GM18951 (cell line): Measurements from ENCODE around the gene ODAD4.

ENCODE experiments used
- POLR2A ChIP-seq: IDR thresholded peaks from 4 replicates; pipeline ENCODE4 v1.6.1; 2011; ENCODE audit warnings: mild to moderate bottlenecking; ENCODE audit not compliant: insufficient read length, insufficient read depth; ENCODE audit errors: extremely low read depth
- in situ Hi-C: fragments of 300-500 bp; cut with MboI; formaldehyde crosslinking; loops from one replicate; pipeline ENCODE4 v1.12.0; 2022; ENCODE audit warnings: low sequenced_read_pairs, mixed read lengths, inconsistent platforms; ENCODE audit not compliant: unreplicated experiment

Gene ODAD4

GRCh38 chr17:41962111-41962510 lies 31.7 kb downstream of the ODAD4 start:
- in situ Hi-C loops = loop anchor here (10.0 kb wide), 2 partner anchors 153 to 443 kb away; partner anchors contain the start of gene DHX58
- TF ChIP-seq POLR2A = no peak

GRCh38 chr17:41962768-41963434 lies 32.5 kb downstream of the ODAD4 start:
- no peak for TF ChIP-seq POLR2A
- in situ Hi-C loops = loop anchor here (10.0 kb wide), 2 partner anchors 152 to 442 kb away; partner anchors contain the start of gene DHX58

GRCh38 chr17:41965694-41966462 lies 35.5 kb downstream of the ODAD4 start:
- TF ChIP-seq POLR2A = peak; percentile 32
- in situ Hi-C loops = loop anchor here (10.0 kb wide), 2 partner anchors 149 to 439 kb away; partner anchors contain the start of gene DHX58

GRCh38 chr17:41966463-41967140 lies 36.2 kb downstream of the ODAD4 start, which contains the start of gene CNP:
Gene CNP (plus strand): TSS chr17:41966795. CDS start chr17:41966885, 90 bp downstream.
- in situ Hi-C loops = loop anchor here (10.0 kb wide), 2 partner anchors 148 to 438 kb away; partner anchors contain the start of gene DHX58
- peak; percentile 93 for TF ChIP-seq POLR2A

- in situ Hi-C loops = loop anchor here (10.0 kb wide), 2 partner anchors 147 to 437 kb away; partner anchors contain the start of gene DHX58
- TF ChIP-seq POLR2A = no peak
These were observed 36.9 kb downstream of the ODAD4 start for GRCh38 chr17:41967141-41967920.

GRCh38 chr17:41967921-41968578 lies 37.6 kb downstream of the ODAD4 start:
- TF ChIP-seq POLR2A = no peak
- in situ Hi-C loops = loop anchor here (10.0 kb wide), 2 partner anchors 147 to 437 kb away; partner anchors contain the start of gene DHX58

GRCh38 chr17:41968676-41969075 lies 38.3 kb downstream of the ODAD4 start:
- TF ChIP-seq POLR2A = no peak
- in situ Hi-C loops = loop anchor here (10.0 kb wide), 2 partner anchors 146 to 436 kb away; partner anchors contain the start of gene DHX58

- in situ Hi-C loops = no loop called here
- no peak for TF ChIP-seq POLR2A
These were observed 40.5 kb downstream of the ODAD4 start for GRCh38 chr17:41970901-41971331.

GRCh38 chr17:41971721-41972523 lies 41.5 kb downstream of the ODAD4 start:
- TF ChIP-seq POLR2A = no peak

GRCh38 chr17:41972571-41973407 lies 42.4 kb downstream of the ODAD4 start:
- in situ Hi-C loops = no loop called here
- TF ChIP-seq POLR2A = no peak

More at GRCh38 chr17:41971721-41972523, 41.5 kb downstream of the ODAD4 start:
- in situ Hi-C loops = no loop called here

GRCh38 chr17:41973408-41973811 lies 43.0 kb downstream of the ODAD4 start:
- in situ Hi-C loops = no loop called here
- no peak for TF ChIP-seq POLR2A
